Gastroesophageal sphincter (tissue), 4 donors: ENCODE data around the gene SESN3. TPM values are rescaled to one million over a fixed set of nuclear protein-coding genes. Genes with fewer than 3 reads are reported as not detected.

Source experiments
- ATAC-seq: fragments of 150-250 bp; one replicate; pipeline ENCODE4 v1.9.1; 2016; ENCODE audit warnings: mild to moderate bottlenecking, moderate library complexity
- H3K27ac ChIP-seq, 4 donors: fragments of 200-600 bp; sonication (generic) in 3 of 4; 1 replicate in 3 of 4; 2 replicates in 1 of 4; pipeline ENCODE4 v1.5.1; 2016 to 2019
- H3K27me3 ChIP-seq: fragments of 200-600 bp; sonication (generic); one replicate; pipeline ENCODE4 v1.5.1; 2019
- H3K36me3 ChIP-seq, 2 donors: fragments of 200-600 bp; sonication (generic); one replicate each; pipeline ENCODE4 v1.5.1; 2019; ENCODE audit warnings: control low read depth in 1 of 2
- H3K4me1 ChIP-seq, 3 donors: fragments of 200-600 bp; sonication (generic); 1 replicate in 2 of 3; 2 replicates in 1 of 3; pipeline ENCODE4 v1.5.1; 2016 to 2019; ENCODE audit warnings: control low read depth in 2 of 3
- H3K4me3 ChIP-seq, 2 donors: fragments of 200-600 bp; sonication (generic); one replicate each; pipeline ENCODE4 v1.5.1; 2019; ENCODE audit warnings: mild to moderate bottlenecking in 1 of 2, moderate library complexity in 1 of 2
- H3K9me3 ChIP-seq, 3 donors: fragments of 200-600 bp; sonication (generic); one replicate each; pipeline ENCODE4 v1.5.1; 2017 to 2019; ENCODE audit warnings: control low read depth in 2 of 3
- CTCF ChIP-seq, 4 experiments: fragments of 200-600 bp in 2 of 4; fragments of 450-650 bp in 2 of 4; sonication (generic) in 1 of 4; IDR thresholded peaks; one replicate each; pipeline ENCODE4 v1.5.1; 2017 to 2019; ENCODE audit warnings: antibody characterized with exemption in 4 of 4, mild to moderate bottlenecking in 2 of 4, moderate library complexity in 2 of 4
- EP300 ChIP-seq: sonication (generic); formaldehyde crosslinking; IDR thresholded peaks from one replicate; pipeline ENCODE4 v1.6.1; 2017; ENCODE audit warnings: antibody characterized with exemption, mild to moderate bottlenecking
- POLR2A ChIP-seq, 2 donors: fragments of 450-650 bp; IDR thresholded peaks; one replicate each; pipeline ENCODE4 v1.6.1; 2017; ENCODE audit warnings: antibody characterized with exemption in 2 of 2, mild to moderate bottlenecking in 2 of 2, moderate library complexity in 1 of 2
- POLR2AphosphoS5 ChIP-seq: sonication (generic); formaldehyde crosslinking; IDR thresholded peaks from one replicate; pipeline ENCODE4 v1.6.1; 2017; ENCODE audit warnings: antibody characterized with exemption
- WGBS, 2 donors: methylation state at CpG; one replicate each; pipeline ENCODE4 v1.1.5; 2018; ENCODE audit warnings: low coverage in 1 of 2; 5-methylcytosine and 5-hydroxymethylcytosine counted together
- total RNA-seq, 4 donors: library from RNA; depleted of rRNA; stranded (reverse); fragments of >200 nt; gene quantifications; one replicate each; pipeline ENCODE4 v1.1.0, GENCODE V29; 2016

SESN3 gene
- total RNA-seq, 4 donors from 2014 or later: 24.5 to 32.8 (median 28.8) TPM

- Histone ChIP-seq H3K4me1 (no peaks in the 10 kb centered on the region), H3K27ac (no peak overlapping the region), H3K9me3 (no peaks in the 10 kb centered on the region), H3K27me3 (no peaks in the 10 kb centered on the region), H3K4me3 (no peak overlapping the region), H3K36me3 (no peaks in the 10 kb centered on the region)
- 71 to 75% methylated on average over 1 to 2 of the region's 2 CpGs for WGBS, 2 donors
- no peak for TF ChIP-seq CTCF (IDR thresholded peaks at IDR 0.05)
- no peak for TF ChIP-seq EP300
- no peak for TF ChIP-seq POLR2AphosphoS5
- TF ChIP-seq POLR2A (IDR thresholded peaks at IDR 0.05): no peak
- ATAC-seq: no peak
Observed at GRCh38 chr11:95243673-95244072, 12.7 kb upstream of the SESN3 start.

- Histone ChIP-seq H3K4me3 (no peak overlapping the region), H3K9me3 (no peaks in the 10 kb centered on the region), H3K36me3 (no peaks in the 10 kb centered on the region), H3K27me3 (no peaks in the 10 kb centered on the region), H3K27ac (no peak overlapping the region), H3K4me1 (no peaks in the 10 kb centered on the region)
- ATAC-seq: no peak
- TF ChIP-seq POLR2A (IDR thresholded peaks at IDR 0.05) (no peak), CTCF (IDR thresholded peaks at IDR 0.05) (no peak), POLR2AphosphoS5 (no peak), EP300 (no peak)
- 80 to 88% methylated on average over 3 to 6 of the region's 6 CpGs for WGBS, 2 donors
Observed at GRCh38 chr11:95242845-95243605, 12.0 kb upstream of the SESN3 start.

- Histone ChIP-seq H3K27me3 (no peaks in the 10 kb centered on the region), H3K4me1 (no peaks in the 10 kb centered on the region), H3K36me3 (no peaks in the 10 kb centered on the region), H3K9me3 (no peaks in the 10 kb centered on the region), H3K4me3 (no peak overlapping the region), H3K27ac (peak overlapping the region in 2 of 4 donors; percentile 2 to 23)
- ATAC-seq: no peak
- WGBS, 2 donors: 35 to 64% methylated on average over 8 of the region's 8 CpGs
- no peak for TF ChIP-seq POLR2AphosphoS5
- TF ChIP-seq EP300: no peak
- TF ChIP-seq CTCF (IDR thresholded peaks at IDR 0.05): no peak
- TF ChIP-seq POLR2A (IDR thresholded peaks at IDR 0.05): no peak
Observed at GRCh38 chr11:95242091-95242844, 11.3 kb upstream of the SESN3 start.

GRCh38 chr11:95241681-95242081 is 10.7 kb upstream of the SESN3 start:
- WGBS, 2 donors: 49 to 55% methylated on average over 2 to 5 of the region's 5 CpGs
- no peak overlapping the region for H3K4me3 ChIP-seq
- no peaks in the 10 kb centered on the region for H3K27me3 ChIP-seq
- H3K27ac ChIP-seq: peak overlapping the region in 1 of 4 donors; percentile 23
- no peaks in the 10 kb centered on the region for H3K36me3 ChIP-seq
- peak; percentile 51 for ATAC-seq
- no peaks in the 10 kb centered on the region for H3K9me3 ChIP-seq
- H3K4me1 ChIP-seq: no peaks in the 10 kb centered on the region
- TF ChIP-seq CTCF (IDR thresholded peaks at IDR 0.05): no peak
- TF ChIP-seq EP300: no peak
- TF ChIP-seq POLR2AphosphoS5: no peak
- no peak for TF ChIP-seq POLR2A (IDR thresholded peaks at IDR 0.05)
